Adipose tissue (tissue), 3 donors: ENCODE data around the gene MTO1. TPM values are rescaled to one million over a fixed set of nuclear protein-coding genes. Genes with fewer than 3 reads are reported as not detected.
"Not testable (repeated sequence)": the region's sequence is repeated elsewhere in the genome, so short reads cannot be mapped to it uniquely, and the experiment has no call there.

Experiments
- H3K27ac ChIP-seq: one replicate; pipeline ENCODE4 v1.5.1; 2013; ENCODE audit warnings: low read depth, low read length
- WGBS, 3 donors: extraction: QIAGEN DNeasy Blood & Tissue Kit; methylation state at CpG; one replicate each; pipeline ENCODE4 v1.1.7; 2013; 5-methylcytosine and 5-hydroxymethylcytosine counted together
- polyA plus RNA-seq, 3 donors: library from polyadenylated mRNA; stranded (reverse); fragments of 200-250 nt; gene quantifications; one replicate each; pipeline ENCODE4 v1.2.3, GENCODE V29; 2013
- donor health status: healthy with polysubstance abuse.
- donor health status: Bipolar disorder and iron deficiency.
- donor health status: healthy.

MTO1 gene
- polyA plus RNA-seq, 3 donors = 9.6 to 17.2 (median 11.7) TPM

DNA sequence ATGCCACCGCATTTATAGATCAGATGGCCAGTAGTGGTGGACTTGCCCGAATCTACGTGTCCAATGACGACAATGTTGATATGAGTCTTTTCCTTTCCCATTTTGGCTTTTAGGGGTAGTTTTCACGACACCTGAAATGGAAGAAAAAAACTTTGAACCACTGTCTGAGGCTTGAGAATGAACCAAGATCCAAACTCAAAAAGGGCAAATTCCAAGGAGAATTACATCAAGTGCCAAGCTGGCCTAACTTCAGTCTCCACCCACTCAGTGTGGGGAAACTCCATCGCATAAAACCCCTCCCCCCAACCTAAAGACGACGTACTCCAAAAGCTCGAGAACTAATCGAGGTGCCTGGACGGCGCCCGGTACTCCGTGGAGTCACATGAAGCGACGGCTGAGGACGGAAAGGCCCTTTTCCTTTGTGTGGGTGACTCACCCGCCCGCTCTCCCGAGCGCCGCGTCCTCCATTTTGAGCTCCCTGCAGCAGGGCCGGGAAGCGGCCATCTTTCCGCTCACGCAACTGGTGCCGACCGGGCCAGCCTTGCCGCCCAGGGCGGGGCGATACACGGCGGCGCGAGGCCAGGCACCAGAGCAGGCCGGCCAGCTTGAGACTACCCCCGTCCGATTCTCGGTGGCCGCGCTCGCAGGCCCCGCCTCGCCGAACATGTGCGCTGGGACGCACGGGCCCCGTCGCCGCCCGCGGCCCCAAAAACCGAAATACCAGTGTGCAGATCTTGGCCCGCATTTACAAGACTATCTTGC is 58.6 kb downstream of the MTO1 start:
- H3K27ac ChIP-seq = peak overlapping the region; percentile 87
- WGBS, 3 donors = 0 to 1% (median 0%) methylated on average over 52 to 56 of the region's 56 CpGs

DNA sequence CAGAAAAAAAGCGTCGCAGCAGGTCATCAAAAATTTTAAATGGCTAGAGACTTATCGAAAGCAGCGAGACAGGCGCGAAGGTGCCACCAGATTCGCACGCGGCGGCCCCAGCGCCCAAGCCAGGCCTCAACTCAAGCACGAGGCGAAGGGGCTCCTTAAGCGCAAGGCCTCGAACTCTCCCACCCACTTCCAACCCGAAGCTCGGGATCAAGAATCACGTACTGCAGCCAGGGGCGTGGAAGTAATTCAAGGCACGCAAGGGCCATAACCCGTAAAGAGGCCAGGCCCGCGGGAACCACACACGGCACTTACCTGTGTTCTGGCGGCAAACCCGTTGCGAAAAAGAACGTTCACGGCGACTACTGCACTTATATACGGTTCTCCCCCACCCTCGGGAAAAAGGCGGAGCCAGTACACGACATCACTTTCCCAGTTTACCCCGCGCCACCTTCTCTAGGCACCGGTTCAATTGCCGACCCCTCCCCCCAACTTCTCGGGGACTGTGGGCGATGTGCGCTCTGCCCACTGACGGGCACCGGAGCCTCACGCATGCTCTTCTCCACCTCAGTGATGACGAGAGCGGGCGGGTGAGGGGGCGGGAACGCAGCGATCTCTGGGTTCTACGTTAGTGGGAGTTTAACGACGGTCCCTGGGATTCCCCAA is 59.3 kb downstream of the MTO1 start, which contains the start of gene EEF1A1:
Gene EEF1A1, minus strand, starts transcription at position 345 of the 663 bp plus-strand sequence. CDS start 1,006 bp downstream, outside the sequence.
- peak within 1 kb of the TSS; percentile 100 for H3K27ac ChIP-seq

DNA sequence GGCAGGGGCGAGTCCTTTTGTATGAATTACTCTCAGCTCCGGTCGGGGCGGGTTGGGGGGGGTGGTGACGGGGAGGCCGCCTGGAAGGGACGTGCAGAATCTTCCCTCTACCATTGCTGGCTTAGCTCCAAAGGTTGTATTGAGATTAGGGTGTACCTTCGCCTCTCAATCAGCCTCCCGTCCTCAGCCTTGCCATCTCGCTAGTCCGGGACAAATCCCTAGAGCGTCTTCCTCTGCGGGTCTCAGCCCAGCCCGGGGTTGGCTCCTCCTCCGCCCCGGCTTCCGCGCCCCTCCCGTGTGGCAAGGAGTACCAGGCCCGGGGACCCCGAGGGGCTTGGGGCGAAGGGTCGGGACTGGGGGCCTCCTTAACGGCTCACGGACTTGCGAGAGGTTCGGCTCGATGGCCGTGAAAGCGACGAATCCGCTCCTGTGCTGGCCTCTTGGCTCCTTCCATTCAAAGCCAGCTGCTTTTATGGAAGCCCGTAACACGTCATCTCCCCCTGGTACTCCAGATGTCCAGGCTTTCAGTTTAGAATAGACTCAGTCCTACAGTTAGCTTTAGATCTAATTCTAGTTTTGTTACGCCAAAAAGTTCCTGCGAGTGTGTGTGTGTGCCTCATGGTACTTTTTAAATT is 59.9 kb downstream of the MTO1 start:
- peak overlapping the region; percentile 100 for H3K27ac ChIP-seq
- 0 to 2% (median 1%) methylated on average over 28 to 36 of the region's 36 CpGs for WGBS, 3 donors

More for the DNA sequence above, 59.3 kb downstream of the MTO1 start, which contains the start of gene EEF1A1:
- 0% methylated on average over 53 of the region's 53 CpGs for WGBS, 3 donors

DNA sequence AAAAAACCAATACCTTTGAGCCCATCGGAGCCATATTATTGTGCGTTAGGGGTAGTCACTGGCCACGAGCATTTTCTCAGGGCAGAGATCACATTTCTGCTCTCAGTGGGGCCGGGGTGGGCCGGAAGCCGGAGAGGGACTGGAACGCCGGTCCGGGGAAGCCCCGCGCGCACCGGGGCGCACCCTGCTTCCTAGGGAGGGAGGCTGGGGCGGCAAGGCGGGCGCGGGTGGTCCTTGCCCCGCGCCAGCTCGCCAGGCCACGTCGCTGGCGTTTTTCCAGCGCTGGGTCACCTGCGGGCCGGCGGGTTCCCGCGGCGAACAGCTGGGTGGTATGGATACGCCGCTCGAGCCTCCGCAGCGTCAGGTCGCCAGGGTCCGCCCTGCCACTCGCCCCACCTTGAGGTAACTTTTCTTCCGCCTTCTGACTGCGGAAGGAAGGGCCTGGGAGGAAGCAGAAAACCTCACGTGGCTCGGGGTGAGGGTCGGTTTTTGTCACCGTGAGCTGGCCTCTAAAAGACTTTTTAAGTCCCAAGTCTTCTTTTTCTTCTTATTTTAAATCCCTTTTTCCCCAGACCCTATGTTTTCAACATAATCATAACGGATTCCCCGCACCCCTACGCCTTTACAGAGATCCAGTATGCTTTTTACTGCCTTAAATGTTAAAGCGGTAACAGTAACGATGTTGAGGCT is 62.0 kb downstream of the MTO1 start:
- WGBS, 3 donors = 2 to 3% (median 3%) methylated on average over 48 to 50 of the region's 50 CpGs
- H3K27ac ChIP-seq = peak overlapping the region; percentile 89

DNA sequence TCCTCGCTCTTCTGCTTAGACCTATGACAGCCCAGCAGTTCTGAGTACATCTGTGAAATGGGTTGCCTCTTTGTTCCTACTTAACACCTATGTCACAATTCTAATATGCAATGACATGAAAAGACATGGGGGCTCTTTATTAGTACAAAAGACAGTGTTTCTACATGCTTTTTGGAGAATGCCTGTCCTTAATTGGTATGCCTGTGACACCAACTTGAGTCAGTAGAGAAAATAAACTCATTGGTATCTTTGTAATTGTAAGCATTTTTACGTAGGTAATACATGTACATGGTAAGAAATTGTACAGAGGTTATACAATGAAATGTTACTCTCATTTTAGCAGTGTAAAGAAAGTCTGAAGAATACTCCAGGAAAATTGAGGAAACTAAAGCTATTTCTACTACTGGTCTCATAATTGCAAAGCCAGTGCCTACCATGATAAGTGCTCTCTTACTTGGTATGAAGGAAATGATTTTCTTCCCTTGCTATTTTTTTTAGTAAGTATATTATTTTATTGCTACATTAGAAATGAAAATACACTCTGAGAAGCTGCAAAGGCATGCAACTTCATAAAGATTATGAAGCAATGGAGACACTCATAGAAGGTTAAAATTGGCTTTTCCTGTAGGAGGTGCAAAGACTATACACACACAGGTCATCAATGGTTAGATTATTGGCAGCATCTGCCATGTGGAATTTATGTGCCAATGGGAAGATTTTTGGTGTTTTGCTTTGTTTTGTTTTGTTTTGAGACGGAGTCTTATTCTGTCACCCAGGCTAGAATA is 64.2 kb downstream of the MTO1 start:
- 95 to 98% (median 96%) methylated on average over 3 of the region's 3 CpGs for WGBS, 3 donors
- H3K27ac ChIP-seq = no peak overlapping the region

DNA sequence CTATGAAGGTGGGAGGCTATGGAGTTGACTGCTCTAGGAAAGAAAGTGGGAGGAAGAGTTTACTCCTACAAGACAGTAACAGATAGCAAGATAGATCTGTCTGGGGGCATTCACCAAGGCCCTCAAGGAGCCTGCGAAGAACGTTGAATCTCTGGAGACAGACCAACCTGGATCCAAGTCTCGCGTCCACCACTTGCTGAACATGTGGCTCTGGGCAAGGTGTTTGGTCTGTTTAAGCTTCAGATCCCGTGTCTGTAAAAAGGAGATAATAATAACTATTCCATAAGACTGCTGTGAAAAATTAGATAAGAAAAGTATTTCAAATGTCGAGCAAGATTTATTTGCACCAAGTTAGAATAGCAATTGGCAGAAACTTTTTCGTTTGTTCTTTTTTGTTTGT is 67.4 kb downstream of the MTO1 start:
- no peak overlapping the region for H3K27ac ChIP-seq
- WGBS, 3 donors = 47 to 76% (median 76%) methylated on average over 7 of the region's 7 CpGs

DNA sequence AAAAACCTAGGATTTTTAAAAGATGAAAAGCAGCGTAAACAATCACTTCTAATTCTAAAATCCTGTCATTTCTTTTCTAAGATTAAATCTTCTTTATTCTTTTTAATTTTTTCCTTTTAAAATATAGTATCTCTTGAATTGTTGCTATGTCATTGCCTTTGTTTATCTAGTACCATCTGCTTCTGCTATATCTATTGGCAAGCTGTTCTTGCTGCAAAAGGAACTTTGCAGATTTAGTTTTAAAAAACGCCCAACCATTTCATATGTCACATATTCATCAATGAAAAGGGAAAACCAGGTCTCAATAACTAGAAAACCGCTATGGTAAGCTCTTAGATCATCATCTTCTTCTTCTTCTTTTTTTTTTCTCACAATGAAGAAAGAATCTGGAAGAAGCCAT is 70.8 kb downstream of the MTO1 start:
- 88 to 91% (median 90%) methylated on average over 3 of the region's 3 CpGs for WGBS, 3 donors

DNA sequence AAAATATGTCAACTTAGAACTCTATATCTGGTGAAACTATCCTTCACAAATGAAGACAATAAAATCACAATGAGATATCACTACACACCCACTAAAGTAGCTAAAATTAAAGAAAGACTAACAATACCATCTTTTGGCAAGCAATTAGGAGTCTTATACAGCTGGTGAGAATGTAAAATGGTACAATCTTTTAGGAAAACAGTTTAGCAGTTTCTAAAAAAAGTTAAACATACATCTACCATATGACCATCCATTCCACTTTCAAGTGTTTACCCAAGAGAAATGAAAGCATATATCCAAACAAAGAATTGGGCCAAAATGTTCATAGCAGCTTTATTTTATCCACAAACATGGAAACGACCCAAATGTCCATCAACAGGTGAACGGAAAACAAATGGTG is 73.1 kb downstream of the MTO1 start:
- H3K27ac ChIP-seq = no peak overlapping the region
- 71 to 90% (median 88%) methylated on average over 2 of the region's 2 CpGs for WGBS, 3 donors

More for the DNA sequence above, 70.8 kb downstream of the MTO1 start:
- no peak overlapping the region for H3K27ac ChIP-seq

DNA sequence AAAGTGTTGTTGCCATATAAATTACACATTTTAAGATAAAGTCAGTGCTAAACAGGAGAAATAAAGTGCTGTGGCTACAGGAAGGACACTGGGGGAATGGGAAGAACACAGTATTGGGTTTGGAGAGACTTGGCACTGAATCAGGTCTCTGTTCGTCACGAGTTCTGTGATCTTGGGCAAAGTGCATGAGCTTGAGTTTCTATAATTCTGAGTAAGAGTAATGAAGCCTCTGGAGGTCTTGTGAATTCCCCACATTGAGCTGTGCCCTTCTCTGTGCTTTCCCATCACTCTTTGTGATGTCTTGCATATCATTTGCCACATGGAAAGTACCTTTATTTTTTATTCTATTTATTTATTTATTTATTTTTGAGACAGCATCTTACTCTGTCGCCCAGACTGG is 76.1 kb downstream of the MTO1 start:
- H3K27ac ChIP-seq = no peak overlapping the region
- 75 to 86% (median 78%) methylated on average over 3 of the region's 3 CpGs for WGBS, 3 donors

DNA sequence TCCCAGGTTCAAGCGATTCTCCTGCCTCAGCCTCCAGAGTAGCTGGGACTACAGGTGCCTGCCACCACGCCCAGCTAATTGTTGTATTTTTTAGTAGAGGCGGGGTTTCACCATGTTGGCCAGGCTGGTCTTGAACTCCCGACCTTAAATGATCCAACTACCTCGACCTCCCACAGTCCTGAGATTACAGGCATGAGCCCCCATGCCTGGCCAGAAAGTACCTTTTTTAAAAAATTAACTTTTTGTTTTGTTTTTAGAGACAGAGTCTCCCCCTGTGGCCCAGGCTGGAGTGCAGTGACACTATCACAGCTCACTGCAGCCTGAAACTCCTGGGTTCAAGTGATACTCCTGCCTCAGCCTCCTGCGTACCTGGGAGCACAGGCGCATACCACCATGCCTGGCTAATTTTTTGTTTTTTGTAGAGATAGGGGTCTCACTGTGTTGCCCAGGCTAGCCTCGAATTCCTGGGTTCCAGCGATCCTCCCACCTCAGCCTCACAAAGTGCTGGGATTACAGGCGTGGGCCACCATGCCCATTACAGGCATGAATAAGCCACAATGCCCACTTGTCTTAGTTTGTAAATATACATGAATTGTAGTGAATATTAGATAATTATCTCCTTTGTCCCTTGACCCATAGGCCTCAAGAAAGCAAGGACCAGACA is 76.7 kb downstream of the MTO1 start:
- WGBS, 3 donors = 90 to 94% (median 93%) methylated on average over 10 of the region's 10 CpGs
- no peak overlapping the region for H3K27ac ChIP-seq

DNA sequence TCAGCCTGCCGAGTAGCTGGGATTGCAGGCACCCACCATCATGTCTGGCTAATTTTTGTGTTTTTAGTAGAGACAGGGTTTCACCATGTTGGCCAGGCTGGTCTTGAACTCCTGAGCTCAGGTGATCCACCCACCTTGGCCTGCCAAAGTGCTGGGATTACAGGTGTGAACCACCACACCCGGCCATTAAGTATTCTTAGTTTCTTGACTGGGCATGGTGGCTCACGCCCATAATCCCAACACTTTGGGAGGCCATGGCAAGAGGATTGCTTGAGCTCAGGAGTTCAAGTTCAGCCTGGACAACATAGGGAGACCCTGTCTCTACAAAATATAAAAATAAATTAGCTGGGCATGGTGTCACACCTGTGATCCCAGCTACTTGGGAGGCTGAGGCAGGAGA is 80.9 kb downstream of the MTO1 start:
- WGBS, 3 donors = 93 to 94% (median 94%) methylated on average over 3 of the region's 3 CpGs
- not testable (repeated sequence) for H3K27ac ChIP-seq

DNA sequence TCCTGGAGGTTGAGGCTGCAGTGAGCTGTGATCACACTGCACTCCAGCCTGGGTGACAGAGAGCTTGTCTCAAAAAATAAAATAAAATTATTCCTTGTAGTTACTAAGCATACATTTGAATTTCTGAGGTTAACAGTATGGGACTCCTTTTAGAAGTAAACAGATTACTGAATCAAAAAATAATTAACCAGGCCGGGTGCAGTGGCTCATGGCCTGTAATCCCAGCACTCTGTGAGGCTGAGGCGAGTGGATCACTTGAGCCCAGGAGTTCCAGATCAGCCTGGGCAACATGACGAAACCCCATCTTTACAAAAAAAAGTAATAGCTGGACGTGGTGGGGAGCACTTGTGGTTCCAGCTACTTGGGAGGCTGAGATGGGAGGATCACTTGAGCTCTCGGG is 81.4 kb downstream of the MTO1 start:
- WGBS, 3 donors = 87 to 92% (median 88%) methylated on average over 5 of the region's 5 CpGs
- no peak overlapping the region for H3K27ac ChIP-seq

DNA sequence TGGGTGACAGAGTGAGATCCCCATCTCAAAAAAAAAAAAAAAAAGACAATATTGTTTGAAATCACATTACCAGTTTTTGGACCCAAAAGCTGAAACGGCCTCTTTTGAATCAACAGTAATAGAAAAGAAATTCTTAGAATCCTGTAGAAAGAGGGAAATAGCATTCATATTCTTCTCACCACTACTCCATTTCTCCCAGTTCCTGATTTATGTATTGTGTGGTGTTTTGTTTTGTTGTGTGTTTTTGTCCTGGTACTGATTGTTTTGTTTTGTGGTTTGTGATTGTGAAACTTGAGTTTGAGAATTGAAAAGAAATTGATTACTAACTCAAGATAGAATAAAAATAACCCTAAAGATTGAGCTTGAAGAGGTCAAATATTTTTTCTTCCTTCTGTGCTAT is 85.5 kb downstream of the MTO1 start:
- no peak overlapping the region for H3K27ac ChIP-seq
- WGBS, 3 donors = 86 to 92% (median 88%) methylated on average over 1 of the region's 1 CpG

DNA sequence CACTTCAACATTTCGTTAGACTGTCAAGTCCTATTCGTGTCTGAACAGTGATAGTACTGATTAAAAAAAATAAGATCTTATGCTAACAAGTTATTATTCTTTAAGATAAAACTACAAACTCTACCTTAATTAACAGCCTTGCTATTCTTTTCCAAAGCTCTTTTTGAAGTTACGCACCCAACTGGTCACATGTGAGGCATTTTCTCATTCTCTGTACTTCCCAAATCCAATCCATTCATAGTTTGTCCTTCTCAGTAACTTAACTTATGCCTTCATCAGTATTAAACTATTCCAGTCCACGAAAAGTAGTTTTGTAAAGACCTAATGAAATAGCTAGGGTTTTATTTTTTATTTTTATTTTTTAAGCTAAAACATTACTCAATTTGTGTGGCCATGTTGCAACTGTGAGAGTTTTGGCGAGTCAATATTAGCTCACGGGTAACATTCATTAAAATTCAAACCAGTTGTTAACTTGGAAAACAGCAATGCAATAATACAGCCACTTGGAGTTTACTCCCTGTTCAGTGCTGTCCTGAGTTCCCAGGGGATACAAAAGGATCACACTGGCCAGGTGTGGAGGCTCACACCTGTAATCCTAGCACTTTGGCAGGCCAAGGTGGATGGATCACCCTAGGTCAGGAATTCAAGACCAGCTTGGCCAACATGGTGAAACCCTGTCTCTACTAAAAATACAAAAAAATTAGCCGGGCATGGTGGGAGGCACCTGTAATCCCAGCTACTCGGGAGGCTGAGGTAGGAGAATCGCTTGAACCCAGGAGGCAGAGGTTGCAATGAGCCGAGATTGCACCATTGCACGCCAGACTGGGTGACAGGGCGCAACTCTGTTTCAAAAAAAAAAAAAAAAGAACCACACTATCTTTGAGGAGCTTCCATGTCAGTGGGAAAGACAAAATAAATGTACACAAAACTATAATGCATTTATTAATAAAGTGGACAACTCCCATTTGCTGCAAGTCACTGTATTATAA is 87.2 kb downstream of the MTO1 start:
- H3K27ac ChIP-seq = no peak overlapping the region
- WGBS, 3 donors = 83 to 89% (median 84%) methylated on average over 12 of the region's 12 CpGs

DNA sequence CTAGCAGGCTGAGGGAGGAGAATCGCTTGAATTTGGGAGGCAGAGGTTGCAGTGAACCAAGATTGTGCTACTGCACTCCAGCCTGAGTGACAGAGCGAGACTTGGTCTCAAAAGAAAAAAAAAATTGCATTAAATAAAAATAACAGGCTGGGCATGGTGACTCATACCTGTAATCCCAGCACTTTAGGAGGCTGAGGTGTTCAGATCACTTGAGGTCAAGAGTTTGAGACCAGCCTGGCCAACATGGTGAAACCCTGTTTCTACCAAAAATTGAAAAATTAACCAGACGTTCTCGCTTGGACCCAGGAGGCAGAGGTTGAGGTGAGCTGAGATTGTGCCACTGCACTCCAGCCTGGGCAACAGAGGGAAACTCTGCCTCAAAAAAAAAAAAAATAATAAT is 89.6 kb downstream of the MTO1 start:
- 93 to 97% (median 93%) methylated on average over 4 of the region's 4 CpGs for WGBS, 3 donors
- H3K27ac ChIP-seq = not testable (repeated sequence)

DNA sequence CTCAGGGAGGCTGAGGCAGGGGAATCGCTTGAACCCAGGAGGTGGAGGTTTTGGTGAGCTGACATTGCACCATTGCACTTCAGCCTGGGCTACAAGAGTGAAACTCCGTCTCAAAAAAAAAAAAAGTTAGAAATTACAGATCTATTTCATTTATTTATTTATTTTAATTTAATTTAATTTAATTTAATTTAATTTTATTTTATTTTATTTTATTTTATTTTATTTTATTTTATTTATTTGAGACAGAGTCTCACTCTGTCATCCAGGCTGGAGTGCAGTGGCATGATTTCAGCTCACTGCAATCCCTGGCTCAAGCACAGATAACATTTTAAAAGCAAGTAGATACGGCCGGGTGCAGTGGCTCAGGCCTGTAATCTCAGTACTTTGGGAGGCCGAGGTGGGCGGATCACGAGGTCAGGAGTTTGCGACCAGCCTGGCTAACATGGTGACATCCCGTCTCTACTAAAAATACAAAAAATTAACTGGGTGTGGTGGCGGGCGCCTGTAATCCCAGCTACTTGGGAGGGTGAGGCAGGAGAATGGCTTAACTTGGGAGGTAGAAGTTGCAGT is 93.9 kb downstream of the MTO1 start:
- H3K27ac ChIP-seq = not testable (repeated sequence)
- 87 to 95% (median 94%) methylated on average over 11 of the region's 11 CpGs for WGBS, 3 donors
